Measurements from ENCODE around the gene PHKB. TPM values are rescaled to one million over a fixed set of nuclear protein-coding genes. Genes with fewer than 3 reads are reported as not detected.
"Not testable (repeated sequence)": the region's sequence is repeated elsewhere in the genome, so short reads cannot be mapped to it uniquely, and the experiment has no call there.

The PHKB gene
- total RNA-seq, 1 donor: 104 TPM

GRCh38 chr16:47553853-47554564 is 92.9 kb downstream of the PHKB start:
- DNase-seq (ENCODE audit: low read depth): no peak
- no peak for TF ChIP-seq CTCF (IDR thresholded peaks at IDR 0.05; ENCODE audit: insufficient read depth, low read depth, low read length)
- no peak overlapping the region for H3K4me3 ChIP-seq (ENCODE audit: low read depth, low read length)

GRCh38 chr16:47554587-47554986 is 93.5 kb downstream of the PHKB start:
- DNase-seq (ENCODE audit: low read depth); H3K4me3 ChIP-seq (ENCODE audit: low read depth, low read length): not testable (repeated sequence)

GRCh38 chr16:47561286-47561685 is 100.2 kb downstream of the PHKB start:
- no peak for TF ChIP-seq CTCF (IDR thresholded peaks at IDR 0.05; ENCODE audit: insufficient read depth, low read depth, low read length)
- H3K4me3 ChIP-seq (ENCODE audit: low read depth, low read length): no peak overlapping the region
- DNase-seq (ENCODE audit: low read depth): no peak

- no peak overlapping the region for H3K4me3 ChIP-seq (ENCODE audit: low read depth, low read length)
- no peak for DNase-seq (ENCODE audit: low read depth)
- no peak for TF ChIP-seq CTCF (IDR thresholded peaks at IDR 0.05; ENCODE audit: insufficient read depth, low read depth, low read length)
Observed at GRCh38 chr16:47562366-47562765, 101.2 kb downstream of the PHKB start.

GRCh38 chr16:47565454-47565853 is 104.3 kb downstream of the PHKB start:
- no peak for TF ChIP-seq CTCF (IDR thresholded peaks at IDR 0.05; ENCODE audit: insufficient read depth, low read depth, low read length)
- no peak overlapping the region for H3K4me3 ChIP-seq (ENCODE audit: low read depth, low read length)
- DNase-seq (ENCODE audit: low read depth): peak; percentile 71

GRCh38 chr16:47567321-47567720 is 106.2 kb downstream of the PHKB start:
- no peak for DNase-seq (ENCODE audit: low read depth)
- no peak overlapping the region for H3K4me3 ChIP-seq (ENCODE audit: low read depth, low read length)
- TF ChIP-seq CTCF (IDR thresholded peaks at IDR 0.05; ENCODE audit: insufficient read depth, low read depth, low read length): no peak

- no peak for DNase-seq (ENCODE audit: low read depth)
- no peak overlapping the region for H3K4me3 ChIP-seq (ENCODE audit: low read depth, low read length)
- TF ChIP-seq CTCF (IDR thresholded peaks at IDR 0.05; ENCODE audit: insufficient read depth, low read depth, low read length): no peak
Observed at GRCh38 chr16:47568351-47568750, 107.2 kb downstream of the PHKB start.
